Subcutaneous adipose tissue (tissue), 4 donors: Measurements from ENCODE around the gene RPIA. TPM values are rescaled to one million over a fixed set of nuclear protein-coding genes. Genes with fewer than 3 reads are reported as not detected.

Source experiments
- total RNA-seq, 4 donors: library from RNA; depleted of rRNA; stranded (reverse); fragments of >200 nt; gene quantifications; one replicate each; pipeline ENCODE4 v1.1.0, GENCODE V29; 2016
- TF ChIP-seq, protein P1 (sequence below): fragments of 450-650 bp; IDR thresholded peaks from one replicate; pipeline ENCODE4 v1.5.1; 2016; ENCODE audit warnings: low read depth, mild to moderate bottlenecking, control low read depth, antibody characterized with exemption, moderate library complexity

The RPIA gene
- total RNA-seq, 4 donors from 2014 or later = 10.2 to 13.9 (median 11.1) TPM

DNA sequence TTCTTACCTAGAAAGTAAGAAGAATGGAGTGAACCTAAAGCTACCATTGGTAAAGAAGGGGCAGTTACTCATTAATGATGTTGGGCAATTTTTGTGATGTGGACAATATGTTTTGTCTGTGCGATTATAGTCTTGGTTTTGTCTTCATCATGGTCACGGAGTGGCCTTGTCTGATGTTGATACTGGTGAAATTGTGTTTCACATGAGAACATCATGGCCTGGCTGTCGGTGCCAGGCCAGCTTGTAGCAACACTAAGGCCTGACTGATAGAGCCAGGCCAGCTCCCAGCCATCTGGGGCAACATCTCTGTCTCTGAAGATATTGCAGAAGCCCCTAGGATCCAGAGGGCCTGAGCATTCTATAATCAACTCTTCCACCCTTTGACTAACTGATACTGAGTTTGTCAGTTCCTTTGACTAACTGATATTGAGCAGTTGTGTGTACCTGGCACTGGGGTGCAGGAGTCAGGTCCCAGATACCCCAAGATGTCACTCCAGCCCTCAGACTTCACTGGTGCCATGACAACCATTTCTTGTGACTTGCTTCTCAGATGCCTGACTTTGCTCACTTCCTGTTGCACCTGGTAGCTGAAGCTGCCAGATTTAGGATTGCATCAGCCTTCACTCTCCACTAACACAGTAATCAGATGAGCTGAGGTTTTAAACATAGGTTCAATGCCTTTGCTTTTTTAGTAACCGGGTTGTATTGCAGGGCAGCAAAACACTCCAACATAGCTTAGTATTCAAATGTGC lies 62.5 kb downstream of the RPIA start:
- TF ChIP-seq, protein P1, sequence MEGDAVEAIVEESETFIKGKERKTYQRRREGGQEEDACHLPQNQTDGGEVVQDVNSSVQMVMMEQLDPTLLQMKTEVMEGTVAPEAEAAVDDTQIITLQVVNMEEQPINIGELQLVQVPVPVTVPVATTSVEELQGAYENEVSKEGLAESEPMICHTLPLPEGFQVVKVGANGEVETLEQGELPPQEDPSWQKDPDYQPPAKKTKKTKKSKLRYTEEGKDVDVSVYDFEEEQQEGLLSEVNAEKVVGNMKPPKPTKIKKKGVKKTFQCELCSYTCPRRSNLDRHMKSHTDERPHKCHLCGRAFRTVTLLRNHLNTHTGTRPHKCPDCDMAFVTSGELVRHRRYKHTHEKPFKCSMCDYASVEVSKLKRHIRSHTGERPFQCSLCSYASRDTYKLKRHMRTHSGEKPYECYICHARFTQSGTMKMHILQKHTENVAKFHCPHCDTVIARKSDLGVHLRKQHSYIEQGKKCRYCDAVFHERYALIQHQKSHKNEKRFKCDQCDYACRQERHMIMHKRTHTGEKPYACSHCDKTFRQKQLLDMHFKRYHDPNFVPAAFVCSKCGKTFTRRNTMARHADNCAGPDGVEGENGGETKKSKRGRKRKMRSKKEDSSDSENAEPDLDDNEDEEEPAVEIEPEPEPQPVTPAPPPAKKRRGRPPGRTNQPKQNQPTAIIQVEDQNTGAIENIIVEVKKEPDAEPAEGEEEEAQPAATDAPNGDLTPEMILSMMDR = no peak

DNA sequence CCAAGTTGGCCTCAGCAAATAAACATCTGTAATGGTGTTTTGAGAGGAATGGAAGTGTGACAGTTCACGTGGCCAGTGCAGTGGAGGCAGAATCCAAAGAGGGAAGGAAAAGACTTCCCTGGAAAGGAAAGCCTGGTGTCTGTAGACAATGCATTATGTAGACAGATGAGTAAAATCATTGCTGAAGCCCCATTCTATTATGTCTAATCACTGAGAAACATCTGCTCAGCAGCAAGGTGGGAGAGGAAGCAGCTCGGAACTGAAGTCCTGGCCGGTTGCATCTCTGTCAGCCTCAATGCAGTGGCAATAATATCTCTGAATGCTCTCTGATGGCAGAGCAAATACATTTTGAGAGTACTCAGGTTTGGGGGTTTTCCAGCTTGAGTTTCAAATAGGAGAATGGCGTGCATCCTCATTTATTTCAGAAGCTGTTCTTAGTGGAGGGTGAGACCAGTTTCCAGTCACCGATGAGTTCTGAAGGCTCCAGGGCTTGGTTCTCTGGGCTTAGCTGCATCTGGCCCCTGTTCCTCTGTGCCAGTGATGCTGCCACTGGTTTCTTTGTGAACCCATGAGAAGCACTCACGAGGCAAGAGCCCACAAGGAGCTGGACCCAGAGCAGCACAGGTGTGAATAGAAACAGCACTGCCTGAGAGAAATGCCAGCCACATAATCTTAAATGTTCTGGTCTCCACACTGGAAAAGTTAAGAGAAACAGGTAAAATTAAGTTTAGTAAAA lies 63.3 kb downstream of the RPIA start:
- TF ChIP-seq, protein P1 = no peak

DNA sequence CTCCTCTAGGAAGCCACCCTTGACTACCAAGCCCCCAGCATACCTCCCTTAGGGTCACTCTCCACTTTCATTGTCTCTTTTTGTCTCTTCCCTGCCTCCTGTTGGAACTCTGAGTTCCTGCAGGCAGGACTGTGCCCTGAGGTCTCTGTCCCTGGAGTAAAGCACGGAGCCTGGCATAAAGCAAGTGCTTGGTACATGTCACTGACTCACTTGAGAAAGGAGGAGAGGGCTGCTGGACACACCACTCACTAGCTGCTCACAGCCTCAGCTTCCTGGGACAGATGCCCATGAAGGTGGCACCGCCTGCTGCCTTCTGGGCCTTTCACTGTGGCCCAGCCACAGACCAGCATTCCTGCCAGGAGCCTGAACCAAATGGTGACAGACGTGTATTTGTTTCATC lies 64.4 kb downstream of the RPIA start:
- TF ChIP-seq, protein P1 = no peak

DNA sequence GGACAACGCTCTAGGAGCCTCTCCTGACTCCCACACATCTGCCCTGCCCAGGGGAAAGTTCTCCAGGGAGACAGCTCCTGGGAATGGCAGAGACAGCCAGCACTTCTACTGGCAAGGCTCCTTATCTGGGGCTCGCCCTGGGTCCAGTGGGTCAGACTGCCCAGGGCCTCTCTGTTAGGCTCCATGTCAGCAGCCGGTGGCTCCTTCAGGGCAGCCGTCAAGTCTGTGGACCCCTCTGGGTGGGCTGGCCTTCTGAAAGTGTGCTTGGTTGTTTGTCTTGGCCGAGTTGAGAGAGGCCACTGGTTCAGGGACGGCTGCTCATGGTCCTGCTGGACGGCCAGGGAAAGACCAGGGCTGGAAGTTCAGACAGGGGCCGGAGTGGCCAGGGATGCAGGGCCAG lies 65.6 kb downstream of the RPIA start:
- TF ChIP-seq, protein P1 = no peak

DNA sequence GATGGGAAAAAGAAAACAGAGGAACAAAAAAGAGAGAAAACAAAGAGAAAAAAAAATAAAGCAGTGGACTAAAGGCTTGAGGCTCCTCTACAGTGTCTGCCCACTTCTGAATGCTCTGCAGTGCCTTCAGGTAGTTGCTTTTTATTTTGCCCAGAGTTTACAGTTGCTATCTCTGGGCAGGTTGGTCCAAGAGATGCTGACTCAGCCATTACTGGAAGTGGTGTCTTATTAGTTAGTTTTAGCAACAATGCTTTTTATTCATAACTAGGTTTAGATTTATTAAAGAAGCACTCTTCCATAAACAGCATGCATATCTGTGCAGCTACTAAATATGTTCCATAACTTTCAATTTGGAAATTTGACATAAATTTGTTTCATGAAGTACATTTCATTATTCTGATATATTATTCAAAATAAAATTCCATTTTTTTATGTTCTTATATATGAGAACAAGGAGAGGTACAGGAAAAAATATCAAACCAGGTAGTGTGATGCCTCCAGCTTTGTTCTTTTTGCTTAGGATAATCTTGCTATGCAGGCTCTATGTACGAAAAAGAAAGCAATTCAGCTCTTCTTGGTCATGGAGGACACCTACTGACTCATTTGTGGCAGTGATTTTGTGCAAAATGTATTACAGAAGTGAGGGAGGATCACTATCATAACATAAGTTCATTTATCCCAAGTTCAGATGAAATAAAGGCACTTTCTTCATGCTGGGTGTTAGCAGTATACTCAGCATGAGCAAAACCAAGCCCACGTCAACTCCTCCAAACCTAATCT lies 69.5 kb downstream of the RPIA start:
- TF ChIP-seq, protein P1 = no peak

DNA sequence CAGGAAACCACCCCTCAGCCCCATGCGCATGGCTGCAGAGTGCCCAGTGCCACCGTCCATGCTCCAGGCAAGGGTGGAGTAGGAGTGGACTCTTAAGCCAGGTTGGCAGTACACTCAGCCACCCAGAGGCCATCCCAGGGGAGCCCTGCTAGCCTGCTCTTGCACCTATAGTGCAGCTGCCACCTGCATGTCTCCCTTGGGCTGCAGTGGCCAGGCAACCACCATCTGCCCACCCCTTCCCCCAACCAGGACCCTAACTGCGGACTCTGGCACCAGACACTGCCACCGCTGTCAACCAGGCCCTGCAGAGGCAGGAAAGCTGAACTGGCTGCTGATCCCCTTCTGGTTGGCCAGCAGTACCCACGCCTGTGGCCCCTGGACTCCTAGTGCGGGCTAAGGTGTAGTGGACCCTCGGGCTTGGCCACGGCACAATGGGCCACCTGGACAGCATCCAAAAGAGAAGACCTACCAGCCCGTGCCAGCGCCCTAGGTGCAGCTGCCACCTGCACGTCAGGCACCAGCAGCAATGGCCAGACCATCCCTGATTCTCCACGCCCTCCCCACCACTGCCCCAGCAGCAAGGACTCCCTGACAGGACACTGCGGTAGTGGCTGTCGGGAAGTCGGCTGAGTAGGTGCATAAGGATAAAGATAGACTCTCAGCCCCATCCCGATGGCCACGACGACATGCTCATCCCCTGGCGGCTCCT lies 72.8 kb downstream of the RPIA start:
- TF ChIP-seq, protein P1 = no peak
